Esophagus muscularis mucosa (tissue), 4 donors: ENCODE results near the gene P4HB.

Source experiments
- CTCF ChIP-seq, 3 experiments: fragments of 200-600 bp in 2 of 3; fragments of 450-650 bp in 1 of 3; sonication (generic) in 2 of 3; IDR thresholded peaks; one replicate each; pipeline ENCODE4 v1.5.1; 2017 to 2019; ENCODE audit warnings: antibody characterized with exemption in 3 of 3, mild to moderate bottlenecking in 2 of 3, moderate library complexity in 1 of 3
- EP300 ChIP-seq: sonication (generic); formaldehyde crosslinking; IDR thresholded peaks from one replicate; pipeline ENCODE4 v1.6.1; 2017; ENCODE audit warnings: antibody characterized with exemption
- POLR2A ChIP-seq: fragments of 450-650 bp; IDR thresholded peaks from one replicate; pipeline ENCODE4 v1.6.1; 2017; ENCODE audit warnings: antibody characterized with exemption, moderate library complexity, mild to moderate bottlenecking, low read depth
- POLR2AphosphoS5 ChIP-seq, 2 donors: sonication (generic); formaldehyde crosslinking; IDR thresholded peaks; one replicate each; pipeline ENCODE4 v1.6.1; 2017; ENCODE audit warnings: antibody characterized with exemption in 2 of 2

DNA sequence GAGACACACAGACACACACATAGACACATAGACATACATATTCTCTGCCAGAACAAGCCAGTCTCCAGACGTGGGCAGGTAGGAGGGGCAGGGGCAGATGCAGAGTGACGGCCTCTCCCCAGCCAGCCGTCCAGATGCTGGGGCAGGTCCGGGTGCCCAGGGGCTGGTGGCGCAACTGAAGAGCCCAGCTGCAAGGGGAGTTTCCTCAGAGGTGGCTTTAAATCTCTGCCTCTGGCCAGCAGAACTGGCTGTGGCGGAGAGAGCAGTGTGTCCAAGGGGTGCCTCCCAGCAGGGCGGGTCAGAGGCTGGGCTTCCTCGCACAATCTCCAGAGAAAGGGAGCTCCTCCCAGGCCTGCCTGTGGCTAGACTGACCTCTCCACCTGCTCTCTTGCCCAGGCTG is 65.8 kb downstream of the P4HB start:
- TF ChIP-seq CTCF (IDR thresholded peaks at IDR 0.05) (no peak), POLR2A (no peak), EP300 (no peak), POLR2AphosphoS5 (IDR thresholded peaks at IDR 0.05) (no peak)
